IMR-90 (cell line): ENCODE results near the gene TBC1D1. TPM values are rescaled to one million over a fixed set of nuclear protein-coding genes. Genes with fewer than 3 reads are reported as not detected.
A peak's percentile ranks its signal among the peaks of the same experiment; 100 is the strongest.

Experiments
- ATAC-seq: fragments of 200-7000 bp; cut with Tn5 transposase; 2 replicates; pipeline ENCODE4 v1.9.1; 2020; ENCODE audit warnings: low read depth, mild to moderate bottlenecking, moderate library complexity
- BruUV-seq: library from RNA; stranded (reverse); fragments of 400-500 nt; replicated peaks from 2 replicates; lab custom pipeline; 2021; lab: Mats Ljungman, UMichigan
- CTCF ChIA-PET: fragments of 300-600 bp; formaldehyde crosslinking; extraction: SDS; loops from one replicate; lab custom pipeline; 2021; ENCODE audit warnings: antibody characterized with exemption; lab: Yijun Ruan, JAX
- POLR2A ChIA-PET: fragments of 300-600 bp; sonication (Branson Sonifier 250); formaldehyde crosslinking; loops from one replicate; lab custom pipeline; 2022; ENCODE audit warnings: antibody characterized with exemption; ENCODE audit not compliant: unreplicated experiment; lab: Charles Lee
- DNase-seq: peaks from one replicate; pipeline ENCODE4 v3.0.0; 2013
- H2AFZ ChIP-seq: replicated peaks from 2 replicates; pipeline ENCODE3; 2013; ENCODE audit warnings: low read length, mild to moderate bottlenecking; ENCODE audit not compliant: poor library complexity
- H2AK5ac ChIP-seq: 2 replicates; pipeline ENCODE4 v1.6.1; 2013; ENCODE audit warnings: low read depth, low read length, inconsistent platforms
- H2AK9ac ChIP-seq: replicated peaks from 2 replicates; pipeline ENCODE3; 2013; ENCODE audit warnings: mild to moderate bottlenecking, low read depth, low read length, moderate library complexity; ENCODE audit not compliant: poor library complexity
- H2BK120ac ChIP-seq: 2 replicates; pipeline ENCODE4 v1.6.1; 2013; ENCODE audit warnings: low read depth, low read length, inconsistent platforms
- H2BK15ac ChIP-seq: 3 replicates; pipeline ENCODE4 v1.6.1; 2013; ENCODE audit warnings: low read depth, low read length, inconsistent platforms
- H2BK20ac ChIP-seq: 2 replicates; pipeline ENCODE4 v1.6.1; 2013; ENCODE audit warnings: low read depth, mild to moderate bottlenecking, inconsistent platforms, low read length, moderate library complexity
- H2BK5ac ChIP-seq: 2 replicates; pipeline ENCODE4 v1.6.1; 2013; ENCODE audit warnings: mild to moderate bottlenecking, low read depth, low read length, inconsistent platforms; ENCODE audit not compliant: poor library complexity, severe bottlenecking
- H3K14ac ChIP-seq: replicated peaks from 2 replicates; pipeline ENCODE4 v1.6.1; 2013; ENCODE audit warnings: low read depth, low read length, inconsistent platforms
- H3K18ac ChIP-seq: 2 replicates; pipeline ENCODE4 v1.6.1; 2013; ENCODE audit warnings: low read depth, low read length, control low read depth
- H3K23ac ChIP-seq: 2 replicates; pipeline ENCODE4 v1.6.1; 2013; ENCODE audit warnings: low read depth, low read length, inconsistent platforms
- H3K27ac ChIP-seq: 2 replicates; pipeline ENCODE4 v1.5.1; 2013; ENCODE audit warnings: mild to moderate bottlenecking, control low read depth, low read length; ENCODE audit not compliant: insufficient read depth
- H3K27me3 ChIP-seq: 2 replicates; pipeline ENCODE4 v1.6.1; 2013; ENCODE audit warnings: low read length; ENCODE audit not compliant: control insufficient read depth, insufficient read depth
- H3K36me3 ChIP-seq: 2 replicates; pipeline ENCODE4 v1.6.1; 2013; ENCODE audit warnings: low read length, mixed read lengths; ENCODE audit not compliant: control insufficient read depth, insufficient read depth
- H3K4ac ChIP-seq: 2 replicates; pipeline ENCODE4 v1.6.1; 2013; ENCODE audit warnings: low read depth, low read length, inconsistent platforms
- H3K4me1 ChIP-seq: 2 replicates; pipeline ENCODE4 v1.6.1; 2013; ENCODE audit warnings: low read length, mixed read lengths; ENCODE audit not compliant: control insufficient read depth, insufficient read depth
- H3K4me2 ChIP-seq: 2 replicates; pipeline ENCODE4 v1.6.1; 2013; ENCODE audit warnings: low read depth, mild to moderate bottlenecking, control low read depth, low read length, moderate library complexity
- H3K4me3 ChIP-seq: 2 replicates; pipeline ENCODE4 v1.5.1; 2013; ENCODE audit warnings: low read depth, mild to moderate bottlenecking, control low read depth, low read length, moderate library complexity; ENCODE audit not compliant: insufficient read depth
- H3K56ac ChIP-seq: 2 replicates; pipeline ENCODE4 v1.6.1; 2013; ENCODE audit warnings: low read length, inconsistent platforms; ENCODE audit not compliant: insufficient read depth; ENCODE audit errors: extremely low read depth
- H3K79me1 ChIP-seq, 2 experiments: 2 replicates each; pipeline ENCODE4 v1.6.1; 2013; ENCODE audit warnings: low read length in 2 of 2, inconsistent platforms in 1 of 2, low read depth in 1 of 2
- H3K9ac ChIP-seq: 2 replicates; pipeline ENCODE4 v1.6.1; 2013; ENCODE audit warnings: low read depth, low read length, control low read depth
- H3K9me1 ChIP-seq: 2 replicates; pipeline ENCODE4 v1.6.1; 2013; ENCODE audit warnings: low read length, inconsistent platforms; ENCODE audit not compliant: insufficient read depth
- H3K9me3 ChIP-seq: 2 replicates; pipeline ENCODE4 v1.6.1; 2013; ENCODE audit warnings: low read length; ENCODE audit not compliant: control insufficient read depth, insufficient read depth
- H4K20me1 ChIP-seq: 2 replicates; pipeline ENCODE4 v1.6.1; 2013; ENCODE audit warnings: low read length, inconsistent platforms; ENCODE audit not compliant: insufficient read depth
- H4K5ac ChIP-seq: 2 replicates; pipeline ENCODE4 v1.6.1; 2013; ENCODE audit warnings: mild to moderate bottlenecking, low read depth, low read length, control low read depth
- H4K8ac ChIP-seq, 2 experiments: 2 replicates each; pipeline ENCODE4 v1.6.1; 2013; ENCODE audit warnings: low read depth in 2 of 2, low read length in 2 of 2, control low read depth in 1 of 2, inconsistent platforms in 1 of 2
- H4K91ac ChIP-seq: 2 replicates; pipeline ENCODE4 v1.6.1; 2013; ENCODE audit warnings: low read depth, low read length, inconsistent platforms; ENCODE audit not compliant: insufficient read depth
- CEBPB ChIP-seq: IDR thresholded peaks from 2 replicates; pipeline ENCODE4 v1.6.1; 2012; ENCODE audit warnings: low read depth, low read length, improper control_type of control experiment
- MAZ ChIP-seq: IDR thresholded peaks from 2 replicates; pipeline ENCODE4 v1.6.1; 2012; ENCODE audit warnings: low read depth, mild to moderate bottlenecking, low read length, improper control_type of control experiment, moderate library complexity, borderline replicate concordance
- WGBS, 2 experiments: methylation state at CpG; one replicate each; pipeline versions ENCODE4 v1.1.5 to v1.1.7; 2013; ENCODE audit warnings: missing lambda C conversion rate in 2 of 2; ENCODE audit not compliant: insufficient read length in 1 of 2; ENCODE audit errors: extremely low coverage in 2 of 2; 5-methylcytosine and 5-hydroxymethylcytosine counted together
- dilution Hi-C: fragments of 300-500 bp; cut with HindIII; formaldehyde crosslinking; loops from one replicate; pipeline ENCODE4 v1.14.3; 2018; ENCODE audit warnings: low sequenced_read_pairs; ENCODE audit not compliant: unreplicated experiment
- in situ Hi-C: fragments of 300-500 bp; cut with MboI; formaldehyde crosslinking; loops from 3 replicates; pipeline ENCODE4 v1.14.3; 2019; ENCODE audit warnings: low sequenced_read_pairs, inconsistent platforms, mixed read lengths
- intact Hi-C: fragments of 100-400 bp; cut with micrococcal nuclease; formaldehyde crosslinking; loops from 2 replicates; pipeline ENCODE4 v1.10.0; 2022
- polyA plus RNA-seq, 3 experiments: library from polyadenylated mRNA; depleted of rRNA; stranded (reverse); fragments of >200 nt; gene quantifications; 2 replicates each; pipeline ENCODE4 v1.2.3, GENCODE V29; 2012; ENCODE audit warnings: low replicate concordance in 1 of 3
- total RNA-seq: library from RNA; depleted of rRNA; stranded (reverse); fragments of >200 nt; gene quantifications from 2 replicates; pipeline ENCODE4 v1.2.3, GENCODE V29; 2012
- TF ChIP-seq, protein P1 (sequence below): fragments of 150-350 bp; IDR thresholded peaks from 2 replicates; pipeline ENCODE4 v1.6.1; 2017; ENCODE audit warnings: mild to moderate bottlenecking, antibody characterized with exemption, low read length, low read depth
- TF ChIP-seq, protein P2 (sequence below): fragments of 150-350 bp; IDR thresholded peaks from 2 replicates; pipeline ENCODE4 v1.6.1; 2016; ENCODE audit warnings: low read depth, mild to moderate bottlenecking, low read length, moderate library complexity, borderline replicate concordance

Gene TBC1D1
- total and polyA plus RNA-seq, 2 of the 4 experiments (the other 2 are of a cell fraction): 42.4 to 104 TPM

DNA sequence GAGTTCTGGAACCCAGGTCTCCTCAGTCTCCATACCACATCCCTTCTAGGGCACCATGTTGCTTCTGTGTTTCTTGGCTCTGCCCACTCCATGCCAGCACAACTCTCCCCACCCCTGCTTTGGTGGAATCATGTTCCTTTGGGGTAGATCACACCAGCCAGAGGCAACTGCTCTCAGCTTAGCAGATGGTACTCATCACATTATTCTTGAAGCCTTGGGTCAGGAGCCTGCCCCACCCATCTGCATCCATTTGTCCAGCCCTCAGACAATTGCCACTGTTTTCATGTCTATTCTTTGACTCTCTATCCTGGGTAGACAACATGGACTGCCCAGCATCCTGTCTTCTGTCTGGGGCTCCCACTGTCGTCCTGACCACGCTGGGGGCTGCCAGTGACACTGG lies 216.9 kb downstream of the TBC1D1 start:
- Histone ChIP-seq H3K36me3 (no peaks in the 10 kb centered on the region; the same call in 1 of the 2 replicates), H4K8ac (no peak overlapping the region), H2BK5ac (no peak overlapping the region), H2BK15ac (0 out of 3 replicates have a peak overlapping the region, but pooled peaks have one; percentile 10), H3K18ac (no peak overlapping the region), H3K9ac (no peak overlapping the region), H3K4me3 (no peak overlapping the region), H4K91ac (0 out of 2 replicates have a peak overlapping the region, but pooled peaks have one; percentile 33), H2AFZ (no peak overlapping the region), H3K14ac (0 out of 2 replicates have a peak overlapping the region, but pooled peaks have one; percentile 7), H3K4me1 (peaks cover 17% of the 10 kb centered on the region), H2BK20ac (no peak overlapping the region), H3K23ac (no peak overlapping the region), H4K20me1 (no peaks in the 10 kb centered on the region), H2AK9ac (no peak overlapping the region), H4K5ac (no peak overlapping the region; the same call in 1 of the 2 replicates), H3K27ac (no peak overlapping the region), H3K79me1 (peaks cover 5 to 22% of the 10 kb centered on the region in 2 experiments; a peak in 3 of 4 replicates), H2BK120ac (no peak overlapping the region), H3K9me3 (no peaks in the 10 kb centered on the region), H3K4ac (no peak overlapping the region), H3K56ac (no peak overlapping the region), H2AK5ac (no peak overlapping the region), H3K4me2 (no peak overlapping the region), H3K9me1 (peaks cover 15% of the 10 kb centered on the region), H3K27me3 (no peaks in the 10 kb centered on the region)
- no peak for TF ChIP-seq CEBPB
- TF ChIP-seq, protein P1, sequence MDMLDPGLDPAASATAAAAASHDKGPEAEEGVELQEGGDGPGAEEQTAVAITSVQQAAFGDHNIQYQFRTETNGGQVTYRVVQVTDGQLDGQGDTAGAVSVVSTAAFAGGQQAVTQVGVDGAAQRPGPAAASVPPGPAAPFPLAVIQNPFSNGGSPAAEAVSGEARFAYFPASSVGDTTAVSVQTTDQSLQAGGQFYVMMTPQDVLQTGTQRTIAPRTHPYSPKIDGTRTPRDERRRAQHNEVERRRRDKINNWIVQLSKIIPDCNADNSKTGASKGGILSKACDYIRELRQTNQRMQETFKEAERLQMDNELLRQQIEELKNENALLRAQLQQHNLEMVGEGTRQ: no peak
- TF ChIP-seq, protein P2, sequence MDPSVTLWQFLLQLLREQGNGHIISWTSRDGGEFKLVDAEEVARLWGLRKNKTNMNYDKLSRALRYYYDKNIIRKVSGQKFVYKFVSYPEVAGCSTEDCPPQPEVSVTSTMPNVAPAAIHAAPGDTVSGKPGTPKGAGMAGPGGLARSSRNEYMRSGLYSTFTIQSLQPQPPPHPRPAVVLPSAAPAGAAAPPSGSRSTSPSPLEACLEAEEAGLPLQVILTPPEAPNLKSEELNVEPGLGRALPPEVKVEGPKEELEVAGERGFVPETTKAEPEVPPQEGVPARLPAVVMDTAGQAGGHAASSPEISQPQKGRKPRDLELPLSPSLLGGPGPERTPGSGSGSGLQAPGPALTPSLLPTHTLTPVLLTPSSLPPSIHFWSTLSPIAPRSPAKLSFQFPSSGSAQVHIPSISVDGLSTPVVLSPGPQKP: no peak
- no peak for TF ChIP-seq MAZ
- DNase-seq: no peak
- ChIA-PET CTCF (no interaction called here), POLR2A (no interaction called here)
- dilution Hi-C loops: no loop called here
- ATAC-seq: no peak
- WGBS, 2 experiments: no CpG with 5 or more reads among the region's 2 CpGs
- in situ Hi-C loops: no loop called here
- intact Hi-C loops: loop anchor here (2.0 kb wide), 1 partner anchor 33 kb away; no protein-coding TSS in a partner anchor
- BruUV-seq: no TSS peak
